ENCODE results near the gene LKAAEAR1. TPM values are rescaled to one million over a fixed set of nuclear protein-coding genes. Genes with fewer than 3 reads are reported as not detected.

LKAAEAR1 gene
- total and polyA plus RNA-seq, 2 of the 13 experiments (the other 11 are each of a cell fraction or from before 2014, with no cell fraction given) = not detected

DNA sequence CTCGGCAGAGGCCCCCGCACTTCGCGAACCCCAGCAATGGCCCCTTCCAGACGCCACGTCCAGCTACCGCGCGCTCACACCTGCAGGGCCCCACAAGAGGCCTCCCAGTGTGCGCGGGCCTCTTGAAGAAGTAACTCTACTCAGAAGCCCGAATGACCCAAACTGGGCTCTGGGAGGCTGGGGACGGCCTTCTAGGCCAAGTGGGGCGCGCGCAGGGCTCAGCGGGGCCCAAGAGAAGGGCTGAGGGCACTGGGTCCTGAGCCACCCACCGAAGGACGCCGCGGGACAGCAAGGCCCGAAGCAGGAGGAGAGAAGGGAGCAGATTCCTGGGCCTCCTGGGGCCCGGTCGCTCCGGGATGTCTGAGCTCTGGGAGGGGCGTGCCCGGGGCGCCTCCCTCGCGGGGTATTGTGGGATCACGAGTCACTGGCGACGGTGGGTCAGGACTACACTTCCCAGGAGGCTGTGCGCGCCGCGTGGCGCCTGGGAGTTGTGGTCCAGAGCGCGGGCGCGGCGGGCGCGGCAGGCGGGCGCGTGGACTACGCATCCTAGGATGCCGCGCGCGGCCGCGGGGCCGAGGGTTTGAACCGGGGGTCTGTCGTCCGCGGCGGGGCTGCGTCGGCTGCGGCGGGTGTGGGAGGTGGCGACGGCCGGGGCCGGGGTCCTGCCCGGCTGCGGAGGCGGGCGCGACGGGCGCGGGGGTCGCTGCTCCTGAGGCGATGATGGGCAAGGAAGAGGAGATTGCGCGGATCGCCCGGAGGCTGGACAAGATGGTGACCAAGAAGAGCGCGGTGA is 21.4 kb downstream of the LKAAEAR1 start, which contains the start of gene TCEA2 (continued):
- TF ChIP-seq, protein P1, sequence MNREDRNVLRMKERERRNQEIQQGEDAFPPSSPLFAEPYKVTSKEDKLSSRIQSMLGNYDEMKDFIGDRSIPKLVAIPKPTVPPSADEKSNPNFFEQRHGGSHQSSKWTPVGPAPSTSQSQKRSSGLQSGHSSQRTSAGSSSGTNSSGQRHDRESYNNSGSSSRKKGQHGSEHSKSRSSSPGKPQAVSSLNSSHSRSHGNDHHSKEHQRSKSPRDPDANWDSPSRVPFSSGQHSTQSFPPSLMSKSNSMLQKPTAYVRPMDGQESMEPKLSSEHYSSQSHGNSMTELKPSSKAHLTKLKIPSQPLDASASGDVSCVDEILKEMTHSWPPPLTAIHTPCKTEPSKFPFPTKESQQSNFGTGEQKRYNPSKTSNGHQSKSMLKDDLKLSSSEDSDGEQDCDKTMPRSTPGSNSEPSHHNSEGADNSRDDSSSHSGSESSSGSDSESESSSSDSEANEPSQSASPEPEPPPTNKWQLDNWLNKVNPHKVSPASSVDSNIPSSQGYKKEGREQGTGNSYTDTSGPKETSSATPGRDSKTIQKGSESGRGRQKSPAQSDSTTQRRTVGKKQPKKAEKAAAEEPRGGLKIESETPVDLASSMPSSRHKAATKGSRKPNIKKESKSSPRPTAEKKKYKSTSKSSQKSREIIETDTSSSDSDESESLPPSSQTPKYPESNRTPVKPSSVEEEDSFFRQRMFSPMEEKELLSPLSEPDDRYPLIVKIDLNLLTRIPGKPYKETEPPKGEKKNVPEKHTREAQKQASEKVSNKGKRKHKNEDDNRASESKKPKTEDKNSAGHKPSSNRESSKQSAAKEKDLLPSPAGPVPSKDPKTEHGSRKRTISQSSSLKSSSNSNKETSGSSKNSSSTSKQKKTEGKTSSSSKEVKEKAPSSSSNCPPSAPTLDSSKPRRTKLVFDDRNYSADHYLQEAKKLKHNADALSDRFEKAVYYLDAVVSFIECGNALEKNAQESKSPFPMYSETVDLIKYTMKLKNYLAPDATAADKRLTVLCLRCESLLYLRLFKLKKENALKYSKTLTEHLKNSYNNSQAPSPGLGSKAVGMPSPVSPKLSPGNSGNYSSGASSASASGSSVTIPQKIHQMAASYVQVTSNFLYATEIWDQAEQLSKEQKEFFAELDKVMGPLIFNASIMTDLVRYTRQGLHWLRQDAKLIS (CRISPR knock-in tag; IDR thresholded peaks at IDR 0.05) = no peak; the same call in 1 of the 2 replicates
- TF ChIP-seq, protein P2, sequence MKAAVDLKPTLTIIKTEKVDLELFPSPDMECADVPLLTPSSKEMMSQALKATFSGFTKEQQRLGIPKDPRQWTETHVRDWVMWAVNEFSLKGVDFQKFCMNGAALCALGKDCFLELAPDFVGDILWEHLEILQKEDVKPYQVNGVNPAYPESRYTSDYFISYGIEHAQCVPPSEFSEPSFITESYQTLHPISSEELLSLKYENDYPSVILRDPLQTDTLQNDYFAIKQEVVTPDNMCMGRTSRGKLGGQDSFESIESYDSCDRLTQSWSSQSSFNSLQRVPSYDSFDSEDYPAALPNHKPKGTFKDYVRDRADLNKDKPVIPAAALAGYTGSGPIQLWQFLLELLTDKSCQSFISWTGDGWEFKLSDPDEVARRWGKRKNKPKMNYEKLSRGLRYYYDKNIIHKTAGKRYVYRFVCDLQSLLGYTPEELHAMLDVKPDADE (CRISPR knock-in tag; IDR thresholded peaks at IDR 0.05) = no peak
- TF ChIP-seq SCMH1 (CRISPR knock-in tag; IDR thresholded peaks at IDR 0.05; ENCODE audit: borderline replicate concordance) = no peak
- peak; percentile 86 for TF ChIP-seq ZNF879 (CRISPR knock-in tag; IDR thresholded peaks at IDR 0.05)
- TF ChIP-seq, protein P3, sequence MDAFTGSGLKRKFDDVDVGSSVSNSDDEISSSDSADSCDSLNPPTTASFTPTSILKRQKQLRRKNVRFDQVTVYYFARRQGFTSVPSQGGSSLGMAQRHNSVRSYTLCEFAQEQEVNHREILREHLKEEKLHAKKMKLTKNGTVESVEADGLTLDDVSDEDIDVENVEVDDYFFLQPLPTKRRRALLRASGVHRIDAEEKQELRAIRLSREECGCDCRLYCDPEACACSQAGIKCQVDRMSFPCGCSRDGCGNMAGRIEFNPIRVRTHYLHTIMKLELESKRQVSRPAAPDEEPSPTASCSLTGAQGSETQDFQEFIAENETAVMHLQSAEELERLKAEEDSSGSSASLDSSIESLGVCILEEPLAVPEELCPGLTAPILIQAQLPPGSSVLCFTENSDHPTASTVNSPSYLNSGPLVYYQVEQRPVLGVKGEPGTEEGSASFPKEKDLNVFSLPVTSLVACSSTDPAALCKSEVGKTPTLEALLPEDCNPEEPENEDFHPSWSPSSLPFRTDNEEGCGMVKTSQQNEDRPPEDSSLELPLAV (CRISPR knock-in tag; conservative IDR thresholded peaks at IDR 0.05; ENCODE audit: low read depth) = no peak; the same call in 1 of the 2 replicates
- TF ChIP-seq, protein P4, sequence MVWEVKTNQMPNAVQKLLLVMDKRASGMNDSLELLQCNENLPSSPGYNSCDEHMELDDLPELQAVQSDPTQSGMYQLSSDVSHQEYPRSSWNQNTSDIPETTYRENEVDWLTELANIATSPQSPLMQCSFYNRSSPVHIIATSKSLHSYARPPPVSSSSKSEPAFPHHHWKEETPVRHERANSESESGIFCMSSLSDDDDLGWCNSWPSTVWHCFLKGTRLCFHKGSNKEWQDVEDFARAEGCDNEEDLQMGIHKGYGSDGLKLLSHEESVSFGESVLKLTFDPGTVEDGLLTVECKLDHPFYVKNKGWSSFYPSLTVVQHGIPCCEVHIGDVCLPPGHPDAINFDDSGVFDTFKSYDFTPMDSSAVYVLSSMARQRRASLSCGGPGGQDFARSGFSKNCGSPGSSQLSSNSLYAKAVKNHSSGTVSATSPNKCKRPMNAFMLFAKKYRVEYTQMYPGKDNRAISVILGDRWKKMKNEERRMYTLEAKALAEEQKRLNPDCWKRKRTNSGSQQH (CRISPR knock-in tag; IDR thresholded peaks at IDR 0.05; ENCODE audit: low read depth) = peak; percentile 94
- peak; percentile 82 for TF ChIP-seq ZNF605 (CRISPR knock-in tag; IDR thresholded peaks at IDR 0.05)
- TF ChIP-seq, protein P5, sequence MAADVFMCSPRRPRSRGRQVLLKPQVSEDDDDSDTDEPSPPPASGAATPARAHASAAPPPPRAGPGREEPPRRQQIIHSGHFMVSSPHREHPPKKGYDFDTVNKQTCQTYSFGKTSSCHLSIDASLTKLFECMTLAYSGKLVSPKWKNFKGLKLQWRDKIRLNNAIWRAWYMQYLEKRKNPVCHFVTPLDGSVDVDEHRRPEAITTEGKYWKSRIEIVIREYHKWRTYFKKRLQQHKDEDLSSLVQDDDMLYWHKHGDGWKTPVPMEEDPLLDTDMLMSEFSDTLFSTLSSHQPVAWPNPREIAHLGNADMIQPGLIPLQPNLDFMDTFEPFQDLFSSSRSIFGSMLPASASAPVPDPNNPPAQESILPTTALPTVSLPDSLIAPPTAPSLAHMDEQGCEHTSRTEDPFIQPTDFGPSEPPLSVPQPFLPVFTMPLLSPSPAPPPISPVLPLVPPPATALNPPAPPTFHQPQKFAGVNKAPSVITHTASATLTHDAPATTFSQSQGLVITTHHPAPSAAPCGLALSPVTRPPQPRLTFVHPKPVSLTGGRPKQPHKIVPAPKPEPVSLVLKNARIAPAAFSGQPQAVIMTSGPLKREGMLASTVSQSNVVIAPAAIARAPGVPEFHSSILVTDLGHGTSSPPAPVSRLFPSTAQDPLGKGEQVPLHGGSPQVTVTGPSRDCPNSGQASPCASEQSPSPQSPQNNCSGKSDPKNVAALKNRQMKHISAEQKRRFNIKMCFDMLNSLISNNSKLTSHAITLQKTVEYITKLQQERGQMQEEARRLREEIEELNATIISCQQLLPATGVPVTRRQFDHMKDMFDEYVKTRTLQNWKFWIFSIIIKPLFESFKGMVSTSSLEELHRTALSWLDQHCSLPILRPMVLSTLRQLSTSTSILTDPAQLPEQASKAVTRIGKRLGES (CRISPR knock-in tag; IDR thresholded peaks at IDR 0.05; ENCODE audit: borderline replicate concordance) = no peak
- peak; percentile 94 for TF ChIP-seq GABPB1 (CRISPR knock-in tag; IDR thresholded peaks at IDR 0.05)
- peak; percentile 83; the same call in 1 of the 2 replicates for TF ChIP-seq ZFP90 (CRISPR knock-in tag; IDR thresholded peaks at IDR 0.05; ENCODE audit: borderline replicate concordance)
- no peak for TF ChIP-seq PAF1 (CRISPR knock-in tag; IDR thresholded peaks at IDR 0.05)
- TF ChIP-seq NFYB (CRISPR knock-in tag; IDR thresholded peaks at IDR 0.05) = no peak; the same call in none of the 2 replicates
- no peak; the same call in 1 of the 2 replicates for TF ChIP-seq SALL1 (CRISPR knock-in tag; IDR thresholded peaks at IDR 0.05)
- TF ChIP-seq ZNF138 (CRISPR knock-in tag; IDR thresholded peaks at IDR 0.05; ENCODE audit: low read depth) = peak; percentile 53; the same call in 1 of the 2 replicates
- peak; percentile 87; the same call in 1 of the 2 replicates for TF ChIP-seq FLYWCH1 (CRISPR knock-in tag; IDR thresholded peaks at IDR 0.05)
- TF ChIP-seq ZNF326 (CRISPR knock-in tag; IDR thresholded peaks at IDR 0.05; ENCODE audit: borderline replicate concordance) = peak; percentile 87

Data from HepG2 (cell line).